GM23338 (cell line): ENCODE data around the gene RAPGEF3. TPM values are rescaled to one million over a fixed set of nuclear protein-coding genes. Genes with fewer than 3 reads are reported as not detected.

Experiments used
- polyA plus RNA-seq: library from polyadenylated mRNA; unstranded; fragments of >200 nt; fragmentation: Nextera tagmentation; extraction: Ambion mirVana; gene quantifications from 2 replicates; pipeline ENCODE4 v1.2.1, GENCODE V29; 2016
- total RNA-seq: library from RNA; depleted of rRNA; stranded (reverse); fragments of >200 nt; shearing (Covaris generic); gene quantifications from 2 replicates; pipeline ENCODE4 v1.2.3, GENCODE V29; 2014; rRNA removed

The RAPGEF3 gene
- total and polyA plus RNA-seq, 2 experiments from 2014 or later = 2.3 to 11.8 TPM

Other genes with a start within 250 kb of the RAPGEF3 start
- gene RPAP3, start 52.9 kb downstream of the RAPGEF3 start, total RNA-seq = 29.0 and 31.4 TPM in 2 replicates
- 62.4 and 69.9 TPM in 2 replicates for gene RPAP3, start 52.9 kb downstream of the RAPGEF3 start, polyA plus RNA-seq
- not detected in 2 replicates for gene ENDOU, start 33.4 kb downstream of the RAPGEF3 start, total RNA-seq
- gene ENDOU, start 33.4 kb downstream of the RAPGEF3 start, polyA plus RNA-seq = not detected in 2 replicates
- 9.0 and 16.8 TPM in 2 replicates for gene SLC48A1, start 14.4 kb upstream of the RAPGEF3 start, total RNA-seq
- gene SLC48A1, start 14.4 kb upstream of the RAPGEF3 start, polyA plus RNA-seq = 5.8 TPM in 2 replicates
- 55.1 and 60.1 TPM in 2 replicates for gene HDAC7, start 61.0 kb upstream of the RAPGEF3 start, total RNA-seq
- gene HDAC7, start 61.0 kb upstream of the RAPGEF3 start, polyA plus RNA-seq = 37.3 and 41.3 TPM in 2 replicates
- gene VDR, start 146.1 kb upstream of the RAPGEF3 start, total RNA-seq = 1.1 and 1.4 TPM in 2 replicates
- gene VDR, start 146.1 kb upstream of the RAPGEF3 start, polyA plus RNA-seq = 0.35 and 0.37 TPM in 2 replicates
- gene TMEM106C, start 204.7 kb upstream of the RAPGEF3 start, total RNA-seq = 53.4 and 83.7 TPM in 2 replicates
- gene TMEM106C, start 204.7 kb upstream of the RAPGEF3 start, polyA plus RNA-seq = 37.3 and 43.5 TPM in 2 replicates
- 24.6 and 31.8 TPM in 2 replicates for gene COL2A1, start 245.6 kb upstream of the RAPGEF3 start, total RNA-seq
- gene COL2A1, start 245.6 kb upstream of the RAPGEF3 start, polyA plus RNA-seq = 5.9 and 7.0 TPM in 2 replicates